ENCODE data around the gene PCDHA6.
"Not testable (repeated sequence)": the region's sequence is repeated elsewhere in the genome, so short reads cannot be mapped to it uniquely, and the experiment has no call there.

PCDHA6 gene, protein sequence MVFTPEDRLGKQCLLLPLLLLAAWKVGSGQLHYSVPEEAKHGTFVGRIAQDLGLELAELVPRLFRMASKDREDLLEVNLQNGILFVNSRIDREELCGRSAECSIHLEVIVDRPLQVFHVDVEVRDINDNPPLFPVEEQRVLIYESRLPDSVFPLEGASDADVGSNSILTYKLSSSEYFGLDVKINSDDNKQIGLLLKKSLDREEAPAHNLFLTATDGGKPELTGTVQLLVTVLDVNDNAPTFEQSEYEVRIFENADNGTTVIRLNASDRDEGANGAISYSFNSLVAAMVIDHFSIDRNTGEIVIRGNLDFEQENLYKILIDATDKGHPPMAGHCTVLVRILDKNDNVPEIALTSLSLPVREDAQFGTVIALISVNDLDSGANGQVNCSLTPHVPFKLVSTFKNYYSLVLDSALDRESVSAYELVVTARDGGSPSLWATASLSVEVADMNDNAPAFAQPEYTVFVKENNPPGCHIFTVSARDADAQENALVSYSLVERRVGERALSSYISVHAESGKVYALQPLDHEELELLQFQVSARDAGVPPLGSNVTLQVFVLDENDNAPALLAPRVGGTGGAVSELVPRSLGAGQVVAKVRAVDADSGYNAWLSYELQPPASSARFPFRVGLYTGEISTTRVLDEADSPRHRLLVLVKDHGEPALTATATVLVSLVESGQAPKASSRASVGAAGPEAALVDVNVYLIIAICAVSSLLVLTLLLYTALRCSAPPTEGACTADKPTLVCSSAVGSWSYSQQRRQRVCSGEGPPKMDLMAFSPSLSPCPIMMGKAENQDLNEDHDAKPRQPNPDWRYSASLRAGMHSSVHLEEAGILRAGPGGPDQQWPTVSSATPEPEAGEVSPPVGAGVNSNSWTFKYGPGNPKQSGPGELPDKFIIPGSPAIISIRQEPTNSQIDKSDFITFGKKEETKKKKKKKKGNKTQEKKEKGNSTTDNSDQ

DNA sequence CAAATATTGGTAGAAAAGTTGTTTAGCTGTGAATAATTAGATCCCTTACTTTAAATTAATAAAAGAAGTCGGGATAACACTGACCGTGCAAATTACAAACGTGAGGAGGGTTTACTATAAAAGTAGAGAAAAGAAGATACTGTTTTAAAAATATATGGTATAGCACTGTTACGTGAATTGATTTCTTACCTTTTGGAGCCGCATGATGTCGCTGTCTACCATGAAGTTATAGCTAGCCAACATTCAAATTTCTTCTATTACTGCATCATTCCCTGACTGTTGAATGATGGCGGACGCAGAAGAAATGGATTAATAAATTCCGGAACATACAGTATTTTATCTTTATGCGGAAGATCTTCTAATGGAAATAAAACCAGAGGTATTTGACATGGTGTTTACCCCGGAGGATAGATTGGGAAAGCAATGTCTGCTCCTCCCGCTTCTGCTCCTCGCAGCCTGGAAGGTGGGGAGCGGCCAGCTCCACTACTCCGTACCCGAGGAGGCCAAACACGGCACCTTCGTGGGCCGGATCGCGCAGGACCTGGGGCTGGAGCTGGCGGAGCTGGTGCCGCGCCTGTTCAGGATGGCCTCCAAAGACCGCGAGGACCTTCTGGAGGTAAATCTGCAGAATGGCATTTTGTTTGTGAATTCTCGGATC, at the start of gene PCDHA6:
Gene PCDHA6, plus strand, starts transcription at position 257 of the 658 bp plus-strand sequence. Its CDS starts 132 bp downstream, at position 389.
- H3K4me2 ChIP-seq (ENCODE audit: low read depth, low read length, poor library complexity, severe bottlenecking), result no peak within 1 kb of the TSS
- H4K20me1 ChIP-seq (ENCODE audit: low read depth, low read length), result no peaks in the 10 kb centered on the region
- no peaks in the 10 kb centered on the region for H3K27me3 ChIP-seq (ENCODE audit: low read length)
- H3K79me2 ChIP-seq (ENCODE audit: insufficient read depth, low read length), result no peaks in the 10 kb centered on the region
- TF ChIP-seq EZH2phosphoT487 (conservative IDR thresholded peaks at IDR 0.05; ENCODE audit: low read length), result no peak
- TF ChIP-seq, protein P1, sequence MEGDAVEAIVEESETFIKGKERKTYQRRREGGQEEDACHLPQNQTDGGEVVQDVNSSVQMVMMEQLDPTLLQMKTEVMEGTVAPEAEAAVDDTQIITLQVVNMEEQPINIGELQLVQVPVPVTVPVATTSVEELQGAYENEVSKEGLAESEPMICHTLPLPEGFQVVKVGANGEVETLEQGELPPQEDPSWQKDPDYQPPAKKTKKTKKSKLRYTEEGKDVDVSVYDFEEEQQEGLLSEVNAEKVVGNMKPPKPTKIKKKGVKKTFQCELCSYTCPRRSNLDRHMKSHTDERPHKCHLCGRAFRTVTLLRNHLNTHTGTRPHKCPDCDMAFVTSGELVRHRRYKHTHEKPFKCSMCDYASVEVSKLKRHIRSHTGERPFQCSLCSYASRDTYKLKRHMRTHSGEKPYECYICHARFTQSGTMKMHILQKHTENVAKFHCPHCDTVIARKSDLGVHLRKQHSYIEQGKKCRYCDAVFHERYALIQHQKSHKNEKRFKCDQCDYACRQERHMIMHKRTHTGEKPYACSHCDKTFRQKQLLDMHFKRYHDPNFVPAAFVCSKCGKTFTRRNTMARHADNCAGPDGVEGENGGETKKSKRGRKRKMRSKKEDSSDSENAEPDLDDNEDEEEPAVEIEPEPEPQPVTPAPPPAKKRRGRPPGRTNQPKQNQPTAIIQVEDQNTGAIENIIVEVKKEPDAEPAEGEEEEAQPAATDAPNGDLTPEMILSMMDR (IDR thresholded peaks at IDR 0.05; ENCODE audit: insufficient read depth, low read length, poor library complexity, severe bottlenecking), result no peak
- no peak within 1 kb of the TSS for H3K9ac ChIP-seq (ENCODE audit: low read length)
- no peaks in the 10 kb centered on the region for H3K36me3 ChIP-seq (ENCODE audit: low read length)
- no peak within 1 kb of the TSS for H3K27ac ChIP-seq (ENCODE audit: low read depth, low read length)
- no peaks in the 10 kb centered on the region for H3K9me3 ChIP-seq (ENCODE audit: insufficient read depth, low read length)
- H3K4me3 ChIP-seq (ENCODE audit: insufficient read depth, low read length, poor library complexity, severe bottlenecking), result no peak within 1 kb of the TSS
- no peaks in the 10 kb centered on the region for H3F3A ChIP-seq (ENCODE audit: insufficient read depth)
- no peaks in the 10 kb centered on the region for H3K9me2 ChIP-seq (replicated peaks; ENCODE audit: insufficient read depth, low read length)
- H2AFZ ChIP-seq (ENCODE audit: low read depth, low read length, severe bottlenecking), result no peak within 1 kb of the TSS

- no peak overlapping the region for H3K4me3 ChIP-seq (ENCODE audit: insufficient read depth, low read length, poor library complexity, severe bottlenecking)
- H3K79me2 ChIP-seq (ENCODE audit: insufficient read depth, low read length), result no peaks in the 10 kb centered on the region
- no peak overlapping the region for H3K9ac ChIP-seq (ENCODE audit: low read length)
- no peaks in the 10 kb centered on the region for H3F3A ChIP-seq (ENCODE audit: insufficient read depth)
- H3K4me2 ChIP-seq (ENCODE audit: low read depth, low read length, poor library complexity, severe bottlenecking), result no peak overlapping the region
- no peaks in the 10 kb centered on the region for H4K20me1 ChIP-seq (ENCODE audit: low read depth, low read length)
- H3K9me3 ChIP-seq (ENCODE audit: insufficient read depth, low read length), result peaks cover 13% of the 10 kb centered on the region; the same call in 1 of the 2 replicates
- no peaks in the 10 kb centered on the region for H3K27me3 ChIP-seq (ENCODE audit: low read length)
- no peak overlapping the region for H2AFZ ChIP-seq (ENCODE audit: low read depth, low read length, severe bottlenecking)
- no peak overlapping the region for H3K27ac ChIP-seq (ENCODE audit: low read depth, low read length)
- H3K9me2 ChIP-seq (replicated peaks; ENCODE audit: insufficient read depth, low read length), result no peaks in the 10 kb centered on the region
- TF ChIP-seq, protein P1 (IDR thresholded peaks at IDR 0.05; ENCODE audit: insufficient read depth, low read length, poor library complexity, severe bottlenecking), result no peak
- TF ChIP-seq EZH2phosphoT487 (conservative IDR thresholded peaks at IDR 0.05; ENCODE audit: low read length), result no peak
- H3K36me3 ChIP-seq (ENCODE audit: low read length), result no peaks in the 10 kb centered on the region
These were observed 47.2 kb upstream of the PCDHA6 start for GRCh38 chr5:140780512-140780911.

GRCh38 chr5:140785905-140786686, 41.7 kb upstream of the PCDHA6 start, which contains the start of gene PCDHA1:
Gene PCDHA1, plus strand, starts transcription at chr5:140786140.
- no peak within 1 kb of the TSS for H3K9ac ChIP-seq (ENCODE audit: low read length)
- H3K27me3 ChIP-seq (ENCODE audit: low read length), result no peaks in the 10 kb centered on the region
- H3K4me3 ChIP-seq (ENCODE audit: insufficient read depth, low read length, poor library complexity, severe bottlenecking), result no peak within 1 kb of the TSS
- TF ChIP-seq, protein P1 (IDR thresholded peaks at IDR 0.05; ENCODE audit: insufficient read depth, low read length, poor library complexity, severe bottlenecking), result no peak
- TF ChIP-seq EZH2phosphoT487 (conservative IDR thresholded peaks at IDR 0.05; ENCODE audit: low read length), result no peak
- H3K27ac ChIP-seq (ENCODE audit: low read depth, low read length), result no peak within 1 kb of the TSS
- H3K4me2 ChIP-seq (ENCODE audit: low read depth, low read length, poor library complexity, severe bottlenecking), result no peak within 1 kb of the TSS
- no peak within 1 kb of the TSS for H2AFZ ChIP-seq (ENCODE audit: low read depth, low read length, severe bottlenecking)
- H3F3A ChIP-seq (ENCODE audit: insufficient read depth), result no peaks in the 10 kb centered on the region
- no peaks in the 10 kb centered on the region for H3K9me2 ChIP-seq (replicated peaks; ENCODE audit: insufficient read depth, low read length)
- peaks cover 9% of the 10 kb centered on the region; the same call in 1 of the 2 replicates for H3K9me3 ChIP-seq (ENCODE audit: insufficient read depth, low read length)
- no peaks in the 10 kb centered on the region for H3K36me3 ChIP-seq (ENCODE audit: low read length)
- no peaks in the 10 kb centered on the region for H3K79me2 ChIP-seq (ENCODE audit: insufficient read depth, low read length)
- H4K20me1 ChIP-seq (ENCODE audit: low read depth, low read length), result no peaks in the 10 kb centered on the region

- H3K27me3 ChIP-seq (ENCODE audit: low read length); H3K9me2 ChIP-seq (replicated peaks; ENCODE audit: insufficient read depth, low read length); H3K4me3 ChIP-seq (ENCODE audit: insufficient read depth, low read length, poor library complexity, severe bottlenecking); H3K4me2 ChIP-seq (ENCODE audit: low read depth, low read length, poor library complexity, severe bottlenecking); H4K20me1 ChIP-seq (ENCODE audit: low read depth, low read length); H3K9ac ChIP-seq (ENCODE audit: low read length); H3K27ac ChIP-seq (ENCODE audit: low read depth, low read length); H3F3A ChIP-seq (ENCODE audit: insufficient read depth); H3K9me3 ChIP-seq (ENCODE audit: insufficient read depth, low read length); H3K79me2 ChIP-seq (ENCODE audit: insufficient read depth, low read length); H2AFZ ChIP-seq (ENCODE audit: low read depth, low read length, severe bottlenecking); H3K36me3 ChIP-seq (ENCODE audit: low read length): not testable (repeated sequence)
These were observed 40.3 kb upstream of the PCDHA6 start for GRCh38 chr5:140787422-140787821.

All from SU-DHL-6 (cell line).